HFF-Myc (cell line): ENCODE data around the gene ZEB2.
"Not testable (repeated sequence)": the region's sequence is repeated elsewhere in the genome, so short reads cannot be mapped to it uniquely, and the experiment has no call there.

Source experiments
- DNase-seq: peaks from one replicate; pipeline ENCODE4 v3.0.0-alpha.2; 2011; ENCODE audit warnings: low read depth; ENCODE audit errors: extremely low read depth
- H3K4me3 ChIP-seq: replicated peaks from 2 replicates; pipeline ENCODE4 v1.5.1; 2011; ENCODE audit warnings: low read depth, mild to moderate bottlenecking, control low read depth, low read length
- TF ChIP-seq, protein P1 (sequence below): IDR thresholded peaks from 2 replicates; pipeline ENCODE4 v1.5.1; 2012; ENCODE audit warnings: mild to moderate bottlenecking, low read depth, low read length, control low read depth; ENCODE audit errors: missing control alignments

The ZEB2 gene

DNA sequence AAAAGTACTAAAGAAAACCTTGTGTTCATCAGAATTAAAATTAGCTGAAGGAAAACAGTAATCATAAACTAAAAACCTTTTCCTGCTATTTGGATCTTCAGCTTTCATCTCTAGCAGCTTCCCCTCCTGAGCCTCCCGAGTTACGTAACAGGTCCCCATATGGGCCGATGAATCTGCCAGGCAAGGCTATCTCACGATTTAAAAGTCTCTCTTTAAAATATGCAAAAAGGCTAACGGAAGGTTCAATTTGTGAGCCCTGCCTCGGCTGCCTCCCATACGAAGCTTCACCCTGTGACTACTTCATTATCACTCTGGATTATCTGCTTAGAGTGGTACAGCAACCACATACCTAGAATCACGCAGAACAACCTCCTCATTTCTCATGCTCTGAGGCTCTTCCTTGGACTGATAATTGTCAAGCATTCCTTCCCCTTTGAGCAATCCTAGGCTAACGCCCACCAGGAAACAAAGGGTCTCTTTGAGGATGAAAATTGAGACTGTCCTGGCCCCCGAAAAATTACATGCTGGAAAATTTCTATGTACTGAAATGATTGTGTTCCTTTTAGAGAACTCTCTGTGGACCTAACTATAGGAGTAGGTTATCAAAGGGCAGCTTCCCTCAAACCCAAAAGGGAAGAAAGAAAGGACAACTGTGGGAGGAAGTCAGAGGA lies 147.4 kb downstream of the ZEB2 start:
- H3K4me3 ChIP-seq = no peak overlapping the region
- no peak for DNase-seq
- TF ChIP-seq, protein P1, sequence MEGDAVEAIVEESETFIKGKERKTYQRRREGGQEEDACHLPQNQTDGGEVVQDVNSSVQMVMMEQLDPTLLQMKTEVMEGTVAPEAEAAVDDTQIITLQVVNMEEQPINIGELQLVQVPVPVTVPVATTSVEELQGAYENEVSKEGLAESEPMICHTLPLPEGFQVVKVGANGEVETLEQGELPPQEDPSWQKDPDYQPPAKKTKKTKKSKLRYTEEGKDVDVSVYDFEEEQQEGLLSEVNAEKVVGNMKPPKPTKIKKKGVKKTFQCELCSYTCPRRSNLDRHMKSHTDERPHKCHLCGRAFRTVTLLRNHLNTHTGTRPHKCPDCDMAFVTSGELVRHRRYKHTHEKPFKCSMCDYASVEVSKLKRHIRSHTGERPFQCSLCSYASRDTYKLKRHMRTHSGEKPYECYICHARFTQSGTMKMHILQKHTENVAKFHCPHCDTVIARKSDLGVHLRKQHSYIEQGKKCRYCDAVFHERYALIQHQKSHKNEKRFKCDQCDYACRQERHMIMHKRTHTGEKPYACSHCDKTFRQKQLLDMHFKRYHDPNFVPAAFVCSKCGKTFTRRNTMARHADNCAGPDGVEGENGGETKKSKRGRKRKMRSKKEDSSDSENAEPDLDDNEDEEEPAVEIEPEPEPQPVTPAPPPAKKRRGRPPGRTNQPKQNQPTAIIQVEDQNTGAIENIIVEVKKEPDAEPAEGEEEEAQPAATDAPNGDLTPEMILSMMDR = no peak

DNA sequence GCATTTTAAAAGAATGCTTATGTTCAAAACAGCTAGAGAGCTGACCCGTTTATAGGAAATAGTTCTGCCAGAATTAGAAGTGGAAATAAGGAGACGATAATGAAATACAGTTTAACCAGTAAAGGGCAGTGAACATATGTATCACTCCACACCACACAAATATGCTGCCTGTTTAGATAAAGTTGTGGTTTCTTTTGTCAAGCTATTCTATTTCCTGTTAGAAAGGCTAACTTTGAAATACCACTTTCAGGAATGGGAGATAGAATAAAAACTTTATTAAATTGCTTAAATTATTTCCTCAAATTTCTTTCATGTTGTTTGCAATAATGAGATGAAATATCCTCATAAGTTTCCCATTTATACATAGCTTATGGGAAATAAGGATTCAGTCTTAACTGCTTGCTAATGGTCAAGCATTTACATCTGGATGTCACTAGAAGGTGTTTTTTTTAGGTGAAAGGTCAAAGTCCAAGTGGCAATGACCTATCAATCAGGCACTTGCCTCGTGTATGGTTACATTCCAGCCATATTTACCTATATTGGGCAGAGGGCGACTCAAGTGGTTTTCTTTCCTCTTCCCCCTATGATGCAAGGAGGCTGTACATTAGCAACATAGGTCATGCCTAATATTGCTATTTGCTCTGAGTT lies 148.9 kb downstream of the ZEB2 start:
- DNase-seq = no peak
- no peak overlapping the region for H3K4me3 ChIP-seq
- TF ChIP-seq, protein P1 = no peak

DNA sequence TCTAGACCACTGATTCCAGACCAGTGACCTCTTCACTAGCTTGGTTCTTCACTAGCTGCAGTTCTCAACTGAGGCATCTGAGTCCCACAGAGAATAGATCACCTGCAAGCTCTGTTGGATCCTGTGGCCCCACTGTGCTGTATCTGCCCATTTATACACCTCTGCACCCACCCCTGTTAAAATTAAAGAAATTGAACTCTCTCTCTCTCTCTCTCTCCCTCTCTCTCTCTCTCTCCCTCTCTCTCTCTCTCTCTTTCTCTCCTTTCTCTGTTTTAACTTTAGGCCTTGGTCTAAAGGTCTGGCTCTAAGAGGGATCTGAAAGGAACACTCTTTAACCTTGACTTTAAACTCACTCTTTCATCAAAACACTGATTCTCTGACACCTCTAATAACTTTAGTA lies 150.5 kb downstream of the ZEB2 start:
- TF ChIP-seq, protein P1 = no peak
- no peak for DNase-seq
- no peak overlapping the region for H3K4me3 ChIP-seq

DNA sequence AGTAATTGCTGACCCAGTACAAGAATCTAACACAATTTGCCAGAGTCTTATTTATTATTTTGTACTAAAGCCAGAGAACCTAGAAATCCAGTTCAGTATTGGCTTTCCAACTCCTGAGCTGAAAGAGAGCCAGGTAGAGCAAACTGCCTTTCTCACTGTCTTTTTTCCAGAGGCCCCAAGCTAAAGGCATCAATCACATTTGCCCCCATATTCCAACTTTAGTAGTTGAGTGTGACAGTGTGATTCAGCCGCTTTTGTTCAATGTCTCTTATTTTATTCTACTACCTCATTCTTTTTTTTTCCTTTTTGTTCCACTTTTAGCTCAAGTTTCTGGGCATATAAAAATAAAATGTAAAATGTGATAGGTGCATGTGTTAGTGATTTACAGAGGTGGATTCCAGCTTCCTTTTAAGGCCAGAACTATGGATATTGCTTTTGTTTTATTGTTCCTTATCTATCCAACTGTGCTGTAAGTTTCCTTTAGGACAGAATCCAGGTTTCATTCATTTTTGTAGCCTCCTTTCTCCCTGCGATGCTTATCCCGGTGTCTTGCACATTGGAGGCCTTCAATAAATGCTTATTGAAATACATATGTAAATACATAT lies 153.0 kb downstream of the ZEB2 start:
- TF ChIP-seq, protein P1 = no peak
- H3K4me3 ChIP-seq = no peak overlapping the region
- DNase-seq = no peak

DNA sequence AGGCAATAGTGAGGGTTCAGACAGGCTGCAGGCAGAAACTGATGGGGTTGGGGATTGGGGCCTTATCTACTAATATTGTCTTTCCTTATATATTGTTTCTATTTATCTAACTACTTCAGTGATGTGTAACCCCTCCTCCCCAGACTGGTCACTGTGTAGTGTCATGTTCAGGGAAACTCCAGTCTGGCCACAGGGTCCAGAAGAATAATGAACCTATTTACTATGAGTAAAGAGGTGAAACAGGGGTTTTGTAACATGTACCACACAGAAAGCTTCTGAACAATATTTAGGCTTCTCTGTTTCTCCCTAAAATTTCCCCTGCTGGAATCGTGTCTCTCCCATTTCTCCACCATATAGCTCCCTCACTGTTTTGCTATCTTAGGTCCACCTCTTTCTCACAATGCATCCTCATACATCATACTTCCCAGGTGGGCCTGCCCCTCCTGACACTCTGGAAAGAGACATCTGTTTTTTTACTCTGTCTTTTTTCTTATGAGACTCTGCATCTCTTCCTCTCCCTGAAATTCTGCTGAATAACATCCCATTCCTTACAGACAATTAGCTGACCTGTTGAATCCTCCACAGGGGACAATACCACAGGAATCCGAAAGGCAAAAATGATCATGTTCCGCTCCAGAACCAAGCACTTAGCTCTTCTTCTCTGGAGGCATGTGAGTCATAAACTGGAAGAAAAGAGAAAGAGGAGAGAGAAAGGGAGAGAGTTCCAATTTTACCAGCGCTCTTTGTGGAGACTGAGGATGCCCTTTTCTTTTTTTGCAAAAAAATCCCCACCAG lies 154.8 kb downstream of the ZEB2 start:
- DNase-seq = no peak
- H3K4me3 ChIP-seq = no peak overlapping the region
- TF ChIP-seq, protein P1 = no peak

DNA sequence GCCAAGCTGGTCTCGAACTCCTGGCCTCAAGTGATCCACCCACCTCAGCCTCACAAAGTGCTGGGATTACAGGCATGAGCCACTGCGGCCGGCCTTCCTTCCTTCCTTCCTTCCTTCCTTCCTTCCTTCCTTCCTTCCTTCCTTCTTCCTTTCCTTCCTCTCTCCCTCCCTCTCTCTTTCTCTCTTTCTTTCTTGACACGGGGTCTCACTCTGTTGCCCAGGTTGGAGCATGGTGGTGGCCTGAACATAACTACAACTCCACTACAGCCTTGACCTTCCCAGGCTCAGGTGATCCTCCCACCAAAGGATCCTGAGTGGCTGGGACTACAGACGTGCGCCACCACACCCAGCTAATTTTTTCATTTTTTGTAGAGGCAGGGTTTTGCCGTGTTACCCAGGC lies 155.7 kb downstream of the ZEB2 start:
- not testable (repeated sequence) for H3K4me3 ChIP-seq, DNase-seq

DNA sequence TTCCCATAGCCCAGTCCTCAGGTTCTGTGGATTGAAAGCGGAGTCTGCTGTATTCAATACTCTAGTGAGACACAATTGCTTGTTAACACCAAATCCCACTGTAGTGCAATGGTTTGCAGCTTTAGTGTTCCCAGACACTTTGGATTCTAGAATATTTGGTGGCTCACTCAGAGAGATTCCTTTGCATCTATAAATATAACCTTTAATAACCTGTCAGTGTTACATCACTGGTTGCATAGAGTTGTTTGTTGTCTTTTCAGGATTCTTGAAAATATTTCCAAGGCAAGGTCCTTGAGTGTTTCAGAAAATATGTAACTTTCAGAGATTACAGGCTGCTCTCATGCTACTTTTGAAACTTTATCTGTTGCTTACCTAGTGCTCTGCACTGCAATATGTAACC lies 157.5 kb downstream of the ZEB2 start:
- DNase-seq = no peak
- TF ChIP-seq, protein P1 = no peak
- no peak overlapping the region for H3K4me3 ChIP-seq
